GM21576 (cell line): Measurements from ENCODE around the gene TOP2A.

Experiments used
- ATAC-seq: cut with Tn5 transposase; IDR thresholded peaks from one replicate; pipeline ENCODE4 v1.9.1; 2021; ENCODE audit warnings: mild to moderate bottlenecking, moderate library complexity; ENCODE audit not compliant: unreplicated experiment

Gene TOP2A

DNA sequence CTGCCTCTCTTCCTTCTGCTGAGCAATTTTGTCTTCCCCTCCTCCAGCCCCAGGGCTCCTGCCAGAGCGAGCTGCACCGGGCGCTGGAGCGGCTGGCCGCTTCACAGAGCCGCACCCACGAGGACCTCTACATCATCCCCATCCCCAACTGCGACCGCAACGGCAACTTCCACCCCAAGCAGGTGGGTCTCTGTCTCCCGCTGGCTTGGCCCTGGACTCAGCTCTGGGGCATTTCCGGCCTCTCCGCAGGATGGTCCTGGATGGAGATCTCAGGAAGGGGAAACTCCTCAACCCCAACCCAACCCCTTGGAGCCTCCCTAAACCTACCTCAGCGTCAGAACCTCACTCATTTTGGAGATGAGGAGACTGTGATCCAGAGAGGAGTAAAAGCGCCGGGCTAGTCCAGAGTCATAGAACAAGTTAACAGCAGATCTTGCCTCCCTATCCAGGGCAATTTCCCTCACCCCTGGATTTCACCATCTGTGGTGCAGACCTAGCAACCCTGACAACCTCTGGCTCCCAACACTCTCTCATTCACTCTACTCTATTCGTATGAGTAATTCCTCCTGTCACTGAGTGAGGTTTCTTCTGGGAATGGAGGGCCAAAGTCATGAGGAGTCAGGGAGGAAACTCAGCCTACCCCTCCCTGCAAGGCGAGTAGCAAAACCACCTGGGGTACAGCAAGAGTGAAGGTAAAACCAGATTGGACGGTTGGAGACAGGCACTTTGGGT is 36.4 kb upstream of the TOP2A start:
- no peak for ATAC-seq

DNA sequence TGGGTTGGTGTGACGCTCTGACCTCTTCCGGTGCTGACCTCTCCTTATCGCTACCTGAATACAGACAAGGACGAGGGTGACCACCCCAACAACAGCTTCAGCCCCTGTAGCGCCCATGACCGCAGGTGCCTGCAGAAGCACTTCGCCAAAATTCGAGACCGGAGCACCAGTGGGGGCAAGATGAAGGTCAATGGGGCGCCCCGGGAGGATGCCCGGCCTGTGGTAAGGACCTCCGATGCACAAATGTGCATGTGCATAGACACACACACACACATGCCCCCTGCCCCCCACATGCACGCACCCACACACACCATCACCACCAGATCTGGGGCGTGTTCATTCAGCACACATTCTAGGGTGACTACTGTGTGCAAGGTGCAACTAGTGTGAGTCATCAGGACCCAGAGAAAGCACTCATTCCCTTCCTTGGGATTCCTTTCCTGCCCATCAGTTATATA is 35.3 kb upstream of the TOP2A start:
- no peak for ATAC-seq

DNA sequence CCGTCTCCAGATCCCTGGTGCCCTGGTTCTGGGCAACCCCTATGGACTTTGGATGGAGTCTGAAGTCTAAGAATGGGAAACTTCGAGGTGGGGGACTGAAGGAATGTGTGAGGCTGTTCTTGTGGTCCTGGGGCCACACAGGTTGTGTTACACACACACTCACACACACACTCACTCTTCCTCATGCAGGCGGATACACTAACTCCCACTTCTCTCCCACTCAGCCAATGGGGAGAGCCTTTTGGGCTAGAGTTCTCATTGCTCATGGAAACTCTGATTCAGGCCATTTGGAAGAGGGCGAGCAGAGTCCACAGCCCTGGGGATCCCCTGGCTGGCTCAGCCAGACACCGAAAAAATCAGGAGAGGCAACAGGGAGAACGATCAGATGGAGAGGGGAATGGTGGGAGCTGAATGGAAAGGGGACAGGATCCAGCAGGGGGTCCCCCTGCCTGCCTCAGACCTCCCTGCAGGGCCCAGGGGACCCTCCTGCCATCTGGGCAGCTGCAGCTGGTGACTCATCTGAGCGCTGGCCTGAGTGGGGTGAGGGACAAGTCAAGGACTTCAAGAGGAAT is 34.6 kb upstream of the TOP2A start:
- ATAC-seq: no peak

DNA sequence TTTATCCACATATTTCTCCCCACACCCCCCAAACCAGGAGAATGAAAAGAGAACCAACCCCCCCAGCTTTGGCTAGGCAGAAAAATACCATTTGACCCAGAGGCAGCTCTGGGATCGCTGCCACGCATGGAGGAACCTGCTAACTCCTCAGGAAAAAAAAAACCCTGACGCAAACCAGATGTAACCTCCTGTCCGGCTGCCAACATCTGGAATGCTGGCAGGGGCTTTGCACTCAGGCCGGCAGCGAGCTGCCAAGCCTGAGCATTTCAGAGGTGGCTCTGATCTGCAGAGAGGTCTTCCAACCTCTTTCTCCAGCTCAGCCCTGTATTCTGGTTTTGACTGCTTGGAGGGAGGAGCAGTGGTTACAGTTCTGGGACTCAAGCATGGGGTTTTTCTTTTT is 33.7 kb upstream of the TOP2A start:
- no peak for ATAC-seq

DNA sequence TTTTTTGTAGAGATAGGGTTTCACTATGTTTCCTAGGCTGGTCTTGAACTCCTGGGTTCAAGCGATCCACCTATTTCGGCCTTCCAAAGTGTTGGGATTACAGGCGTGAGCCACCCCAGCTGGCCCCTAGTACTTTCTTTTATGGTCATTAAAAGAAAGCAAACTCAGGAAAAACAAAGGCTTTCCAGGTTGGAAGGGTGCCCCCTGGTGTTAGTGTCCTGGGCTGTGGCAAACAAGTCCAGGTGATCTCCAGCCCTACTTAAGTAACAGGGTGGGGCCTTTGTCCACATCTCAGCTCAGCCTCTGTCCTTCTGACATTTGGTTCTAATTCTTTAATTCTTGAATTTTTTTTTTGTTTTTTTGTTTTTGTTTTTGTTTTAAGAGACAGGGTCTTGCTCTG is 32.5 kb upstream of the TOP2A start:
- no peak for ATAC-seq

DNA sequence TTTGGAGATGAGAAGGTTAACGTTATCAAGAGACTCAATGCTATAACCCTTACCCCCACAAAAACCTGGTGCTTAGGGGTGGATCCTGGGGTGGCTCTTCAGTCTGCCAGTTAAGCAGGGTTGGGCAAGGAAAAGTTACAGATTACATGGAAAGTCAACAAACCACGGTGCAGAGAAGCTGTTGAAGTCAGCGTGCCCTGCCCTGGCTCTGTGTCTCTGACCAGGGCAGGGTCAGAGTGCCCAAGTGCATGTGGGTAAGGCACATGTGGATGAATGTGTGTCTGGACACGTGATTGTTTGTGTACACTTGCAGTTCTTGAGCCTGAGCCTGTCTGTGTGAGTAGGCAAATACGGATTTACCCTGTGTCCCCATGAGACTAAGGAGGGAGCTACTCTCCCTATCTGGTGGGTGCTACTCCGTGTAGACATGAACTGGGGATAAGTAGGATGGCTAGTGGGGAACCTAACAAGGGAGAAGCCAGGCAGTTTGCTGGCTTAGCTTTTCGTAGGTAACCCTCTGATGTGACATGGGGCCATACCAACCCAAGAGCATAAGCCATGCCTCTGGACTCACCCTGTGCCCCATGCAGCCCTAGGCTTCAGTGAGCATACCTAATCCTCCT is 31.1 kb upstream of the TOP2A start:
- ATAC-seq: no peak

DNA sequence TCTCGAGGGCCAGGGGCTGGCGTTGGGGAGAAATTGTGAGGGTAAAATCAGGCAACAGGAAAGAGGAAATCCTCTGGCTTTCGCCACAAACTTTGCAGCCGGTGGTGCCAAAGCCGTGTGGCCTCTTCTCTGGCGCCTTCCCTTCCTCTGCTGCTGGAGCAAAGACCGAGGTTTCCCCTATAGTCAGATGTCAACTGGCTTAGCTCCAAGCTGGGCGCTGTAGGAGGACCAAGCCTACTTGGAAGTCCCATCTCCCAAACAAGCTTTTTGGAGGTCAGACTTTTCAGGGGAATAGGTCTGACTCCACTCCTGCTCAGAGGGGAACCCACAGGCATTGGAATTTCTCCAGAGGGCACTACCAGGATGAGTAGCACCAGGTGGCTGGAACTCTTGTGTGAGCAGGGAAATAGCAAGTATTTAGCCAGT is 30.5 kb upstream of the TOP2A start:
- no peak for ATAC-seq

DNA sequence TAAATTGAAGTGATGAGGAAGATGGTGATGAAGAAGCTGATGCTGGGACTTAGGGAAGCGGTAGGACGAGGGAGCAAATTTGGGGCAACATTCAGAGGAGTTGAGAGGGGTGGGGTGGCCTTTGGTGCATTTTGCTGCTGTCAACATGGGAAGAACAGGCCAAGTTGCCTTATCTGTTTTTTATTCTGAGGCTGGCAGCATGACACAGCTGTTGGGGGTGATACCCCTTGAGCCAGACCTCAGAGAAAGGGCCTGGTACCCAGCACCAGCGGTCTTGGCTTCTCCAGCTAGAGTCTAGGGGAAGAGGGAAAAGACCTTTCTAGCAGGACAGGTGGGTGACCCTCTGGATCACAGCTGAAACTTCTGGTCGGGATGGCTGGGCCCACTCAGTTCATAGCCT is 30.1 kb upstream of the TOP2A start:
- no peak for ATAC-seq

DNA sequence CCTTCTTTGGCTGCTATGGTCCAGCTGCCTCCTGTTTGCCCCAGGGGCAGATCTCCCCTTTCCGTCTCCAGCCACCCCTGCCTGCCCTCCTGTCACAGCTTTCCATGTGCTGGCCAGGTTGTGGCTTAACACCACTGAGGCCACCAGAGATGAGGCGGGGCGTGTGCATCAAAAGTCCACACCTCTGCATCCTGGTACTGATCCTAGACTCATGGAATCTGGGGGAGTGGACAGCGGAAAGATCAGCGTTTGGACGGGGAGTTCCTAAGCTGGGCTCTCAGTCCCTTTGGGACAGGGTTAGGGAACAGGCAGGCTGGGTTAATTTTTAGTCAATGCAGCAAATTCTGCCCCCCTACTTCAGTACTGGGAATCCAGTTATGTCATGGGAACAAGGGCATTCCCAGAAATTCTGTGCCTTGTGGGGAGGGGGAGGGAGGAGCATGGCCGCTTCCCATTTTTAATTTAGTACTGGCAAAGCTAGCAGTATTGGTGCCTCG is 29.5 kb upstream of the TOP2A start:
- no peak for ATAC-seq

DNA sequence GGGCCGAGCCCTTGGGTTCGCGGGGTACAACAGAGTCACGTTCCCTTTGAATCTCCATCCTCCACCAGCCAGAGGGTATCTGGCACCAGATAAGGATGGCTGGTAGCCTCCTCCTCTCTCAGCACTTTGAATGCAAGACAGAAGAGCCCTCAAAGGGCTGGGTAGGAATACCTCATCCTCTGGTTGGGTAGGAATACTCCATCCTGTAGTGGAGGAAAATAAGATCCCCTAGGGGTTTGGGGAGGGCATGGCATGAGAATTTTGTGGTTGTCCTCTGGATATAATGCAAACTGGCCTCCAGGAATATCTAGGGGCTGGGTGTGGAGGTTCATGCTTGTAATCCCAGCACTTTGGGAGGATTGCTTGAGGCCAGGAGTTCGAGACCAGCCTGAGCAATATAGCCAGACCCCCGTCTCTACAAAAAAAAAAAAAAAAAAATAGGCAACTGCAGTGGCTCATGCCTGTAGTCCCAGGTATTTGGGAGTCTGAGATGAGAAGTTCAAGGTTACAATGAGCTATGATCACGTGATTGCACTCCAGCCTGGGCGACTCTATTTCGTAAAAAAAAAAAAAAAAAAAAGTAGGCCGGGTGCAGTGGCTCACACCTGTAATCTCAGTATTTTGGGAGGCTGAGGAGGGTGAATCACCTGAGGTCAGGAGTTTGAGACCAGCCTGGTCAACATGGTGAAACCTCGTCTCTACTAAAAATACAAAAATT is 28.2 kb upstream of the TOP2A start:
- no peak for ATAC-seq

DNA sequence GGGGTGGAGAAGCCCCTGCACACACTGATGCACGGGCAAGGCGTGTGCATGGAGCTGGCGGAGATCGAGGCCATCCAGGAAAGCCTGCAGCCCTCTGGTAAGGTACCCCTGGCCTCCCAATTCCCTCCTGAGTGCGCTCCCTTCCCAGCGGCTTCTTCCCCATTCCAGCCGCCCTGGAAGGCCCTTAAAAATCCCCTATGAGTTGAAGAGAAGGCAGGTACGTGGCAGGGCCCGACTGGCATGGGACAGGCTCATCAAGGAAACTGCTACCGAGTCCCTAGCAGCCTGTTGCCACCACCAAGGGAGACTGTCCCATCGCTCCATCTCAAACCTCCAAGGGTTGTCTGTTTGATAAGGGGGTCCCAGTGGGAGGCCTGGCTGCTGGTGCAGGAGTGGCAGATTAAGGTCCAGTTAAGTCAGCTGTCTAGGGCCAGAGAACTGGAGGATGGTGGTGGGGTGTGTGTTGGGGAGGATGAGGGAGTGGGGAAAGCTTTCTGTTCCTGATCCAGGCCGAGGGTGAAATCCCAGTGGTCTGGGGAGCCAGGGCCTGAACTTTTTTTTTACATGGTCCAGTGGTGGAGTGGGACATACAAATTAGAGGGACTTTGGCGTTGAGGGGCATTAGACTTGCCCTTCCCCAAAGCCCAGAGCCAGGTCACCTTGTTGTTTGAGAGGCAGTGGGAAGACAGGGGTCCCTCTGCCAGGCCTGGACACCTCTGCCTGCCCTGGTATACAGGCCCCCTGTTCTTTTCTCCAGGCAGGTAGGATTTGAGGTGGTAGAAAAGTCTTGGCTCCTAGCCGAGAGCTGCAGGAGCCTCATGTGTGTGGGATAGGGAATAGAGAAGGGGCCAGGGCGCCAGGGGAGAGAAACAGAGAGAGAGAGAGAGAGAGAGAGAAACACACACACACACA is 26.5 kb upstream of the TOP2A start:
- no peak for ATAC-seq

DNA sequence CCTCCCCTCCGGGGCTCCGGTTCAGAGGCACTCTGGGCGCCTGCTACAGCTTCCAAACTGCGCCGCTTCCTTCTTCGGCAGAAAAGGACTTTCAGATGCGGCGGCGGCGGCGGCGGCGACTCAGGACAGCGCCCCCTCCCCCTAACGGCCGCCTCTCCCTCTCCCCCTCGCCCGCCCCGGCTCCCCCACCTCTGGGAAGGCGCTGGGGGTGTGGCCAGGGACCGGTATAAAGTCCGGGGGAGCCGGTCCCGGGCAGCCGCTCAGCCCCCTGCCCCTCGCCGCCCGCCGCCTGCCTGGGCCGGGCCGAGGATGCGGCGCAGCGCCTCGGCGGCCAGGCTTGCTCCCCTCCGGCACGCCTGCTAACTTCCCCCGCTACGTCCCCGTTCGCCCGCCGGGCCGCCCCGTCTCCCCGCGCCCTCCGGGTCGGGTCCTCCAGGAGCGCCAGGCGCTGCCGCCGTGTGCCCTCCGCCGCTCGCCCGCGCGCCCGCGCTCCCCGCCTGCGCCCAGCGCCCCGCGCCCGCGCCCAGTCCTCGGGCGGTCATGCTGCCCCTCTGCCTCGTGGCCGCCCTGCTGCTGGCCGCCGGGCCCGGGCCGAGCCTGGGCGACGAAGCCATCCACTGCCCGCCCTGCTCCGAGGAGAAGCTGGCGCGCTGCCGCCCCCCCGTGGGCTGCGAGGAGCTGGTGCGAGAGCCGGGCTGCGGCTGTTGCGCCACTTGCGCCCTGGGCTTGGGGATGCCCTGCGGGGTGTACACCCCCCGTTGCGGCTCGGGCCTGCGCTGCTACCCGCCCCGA is 25.7 kb upstream of the TOP2A start, which contains the start of gene IGFBP4:
Gene IGFBP4, plus strand, starts transcription at position 255 of the 792 bp plus-strand sequence. Its CDS starts 286 bp downstream, at position 541.
- ATAC-seq: no peak

DNA sequence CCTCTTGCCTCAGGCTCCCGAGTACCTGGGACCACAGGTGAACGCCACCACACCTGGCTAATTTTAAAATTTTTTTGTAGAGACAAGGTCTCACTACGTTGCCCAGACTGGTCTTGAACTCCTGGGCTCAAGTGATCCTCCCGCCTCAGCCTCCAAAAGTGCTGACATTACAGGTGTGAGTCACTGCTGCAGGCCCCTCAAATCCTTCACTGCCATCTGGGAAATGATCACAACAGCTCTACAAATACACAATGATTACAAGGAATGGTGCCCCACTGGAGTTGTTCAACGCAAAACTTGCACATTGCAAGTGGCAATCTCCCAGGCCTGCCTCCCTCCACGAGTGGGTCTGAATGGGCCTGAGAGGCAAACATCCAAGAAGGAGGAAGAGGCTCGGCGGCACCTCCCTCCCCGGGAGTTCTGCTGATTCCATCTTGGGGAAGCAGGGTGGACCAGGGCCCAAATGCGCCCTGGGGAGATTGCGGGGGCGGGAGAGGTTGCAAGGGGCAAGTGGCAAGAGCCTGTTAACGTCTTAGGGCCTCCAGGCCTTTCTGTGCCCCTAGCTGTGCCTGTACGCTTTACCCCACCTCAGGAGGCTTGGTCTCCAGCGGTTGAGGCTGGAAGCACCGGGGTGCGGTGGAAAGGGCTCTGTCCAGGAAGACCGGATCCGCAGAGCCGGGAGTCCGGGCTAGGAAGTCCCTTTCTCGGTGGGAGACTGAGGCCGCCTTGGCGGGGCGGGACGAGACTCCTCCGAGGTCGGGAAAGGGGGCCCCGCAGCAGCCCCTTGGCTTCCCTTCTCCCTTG is 24.9 kb upstream of the TOP2A start:
- ATAC-seq: no peak

DNA sequence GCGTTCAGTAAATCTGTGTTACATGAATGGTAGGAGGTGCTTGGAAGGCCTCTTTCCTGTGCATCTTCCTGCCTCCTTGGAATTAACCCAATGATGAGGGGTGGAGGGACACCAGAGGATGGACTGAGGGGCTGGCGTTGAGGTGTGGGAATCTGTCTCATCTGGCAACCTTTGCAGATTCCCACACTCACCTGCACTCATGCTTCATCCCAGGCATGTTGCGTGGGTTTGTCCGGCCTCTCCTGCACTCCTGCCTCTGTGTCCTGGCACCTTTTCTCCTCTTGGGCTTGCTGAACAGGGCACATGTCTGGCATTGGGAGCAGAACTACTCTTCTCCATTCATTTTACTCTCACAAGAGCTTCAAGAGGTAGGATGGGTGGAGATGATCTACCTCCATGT is 22.5 kb upstream of the TOP2A start:
- ATAC-seq: no peak

DNA sequence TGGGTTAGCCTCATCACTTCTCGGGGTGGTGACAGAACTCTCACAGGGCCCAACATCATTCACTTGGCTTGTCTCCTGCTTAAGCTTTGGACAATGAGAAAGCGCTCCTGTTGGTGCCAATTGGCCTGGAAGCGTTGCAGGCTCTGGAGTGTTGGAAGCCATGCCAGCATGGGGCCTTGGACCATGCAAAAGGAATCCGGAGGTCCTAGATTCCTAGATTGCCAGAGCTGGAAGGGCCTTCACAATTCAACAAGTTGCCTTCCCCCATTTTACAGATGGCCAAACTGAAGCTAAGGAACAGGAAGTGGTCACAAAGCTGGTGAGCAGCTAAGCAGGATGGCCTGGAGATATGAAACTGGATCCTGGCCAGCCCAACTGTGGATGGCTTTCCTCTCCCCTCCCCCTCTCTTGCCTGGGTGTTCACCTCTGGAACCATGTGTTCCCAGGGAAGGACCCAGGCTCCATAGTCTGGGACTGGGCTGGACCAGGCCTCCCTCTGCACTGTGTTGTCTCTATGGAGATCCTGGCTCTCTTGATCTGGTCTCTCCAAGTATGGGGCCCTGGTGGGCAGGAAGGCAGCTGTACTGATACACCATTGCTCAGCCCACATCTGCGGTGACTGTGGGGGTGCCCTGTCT is 19.5 kb upstream of the TOP2A start:
- ATAC-seq: no peak

DNA sequence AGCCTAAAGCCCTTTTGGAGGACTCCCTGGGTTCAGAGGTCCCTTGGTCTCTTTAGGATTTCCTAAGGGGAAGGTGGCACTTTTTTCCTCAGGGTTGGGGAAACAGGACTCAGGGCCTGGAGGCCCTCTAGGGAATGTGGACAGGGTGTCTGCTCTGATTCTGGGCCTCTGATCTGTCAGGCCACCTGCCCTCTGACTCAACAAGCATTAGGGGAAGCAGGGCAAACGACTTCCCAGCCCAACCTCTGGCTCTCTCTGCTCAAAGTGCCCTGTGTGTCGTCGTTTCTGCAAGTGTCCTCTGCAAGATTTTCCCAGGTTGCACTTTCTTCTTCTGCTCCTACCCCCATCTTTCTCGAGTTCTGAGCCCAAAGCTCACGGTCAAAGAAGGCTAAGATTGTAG is 18.9 kb upstream of the TOP2A start:
- no peak for ATAC-seq

DNA sequence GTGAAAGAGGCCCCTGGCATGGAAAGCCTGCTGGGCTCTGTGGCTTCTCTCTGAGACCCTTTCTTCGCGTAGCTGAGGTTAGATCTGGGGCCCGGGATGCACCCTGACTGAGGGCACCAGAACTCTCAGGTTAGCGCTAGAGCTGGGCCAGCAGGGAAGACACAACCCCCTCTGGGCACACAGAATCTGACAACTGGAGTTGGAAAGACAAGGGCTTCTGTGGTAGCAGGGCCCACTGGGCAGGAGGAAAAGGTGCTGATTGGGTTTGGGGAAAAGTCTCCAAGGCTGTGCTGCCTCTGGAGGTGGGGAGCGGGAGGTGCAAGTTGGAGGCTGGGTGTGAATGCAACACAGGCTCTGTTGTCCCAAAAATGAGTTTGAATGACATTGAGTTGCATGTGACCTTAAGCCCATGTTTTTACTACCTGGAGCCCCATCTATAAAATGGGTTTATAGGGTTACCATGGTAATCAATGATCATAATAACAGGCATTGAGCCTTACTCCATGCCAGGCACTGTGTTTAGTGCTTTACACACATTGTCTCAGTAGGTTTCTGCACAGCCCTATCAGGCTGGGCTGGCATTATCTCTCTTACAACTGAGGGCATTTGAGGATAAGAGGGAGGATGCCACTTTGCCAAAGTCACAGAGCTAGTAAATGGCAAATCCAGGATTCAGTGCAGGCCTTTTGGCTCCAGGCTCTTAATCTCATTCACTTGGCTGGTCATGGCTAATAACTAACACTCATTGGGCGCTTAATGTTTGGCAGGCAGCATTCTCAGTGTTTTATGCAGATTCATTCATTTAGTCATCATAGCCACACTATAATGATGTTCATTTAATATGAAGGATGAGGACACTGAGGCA is 16.1 kb upstream of the TOP2A start:
- ATAC-seq: no peak
